ENCODE measurements around the gene CAMK2N1. TPM values are rescaled to one million over a fixed set of nuclear protein-coding genes. Genes with fewer than 3 reads are reported as not detected.
A peak's percentile ranks its signal among the peaks of the same experiment; 100 is the strongest.

CAMK2N1 gene
- 10 to 100 TPM in 5 of 7 donors, 1 to 10 TPM in 2; 6.7 to 17.2 (median 11.1) TPM for total RNA-seq
- 1 to 10 TPM; 3.6 to 4.9 (median 4.5) TPM for polyA plus RNA-seq
- long read RNA-seq, donor 1, transcript CAMK2N1-201 (2 exons, 2,336 nt) = major isoform, 19 of 20 reads
- long read RNA-seq, donor 1, partial matches to known transcripts = 0 of 20 reads
- long read RNA-seq, donor 1, other reads (novel, unspliced or antisense) = 0 of 20 reads
- long read RNA-seq, donor 2, transcript CAMK2N1-201 (2 exons, 2,336 nt) = major isoform, 16 of 16 reads
- long read RNA-seq, donor 2, partial matches to known transcripts = 0 of 16 reads
- long read RNA-seq, donor 2, other reads (novel, unspliced or antisense) = 0 of 16 reads

GRCh38 chr1:20485527-20486456 lies at the start of gene CAMK2N1:
CAMK2N1 (minus strand) TSS chr1:20486210; CDS start chr1:20485379, 831 bp downstream.
- Histone ChIP-seq H3K27me3 (replicated peaks in 1 of 7) (peaks cover 7 to 92% (median 55%) of the 10 kb centered on the region in 7 donors), H3K36me3 (no peaks in the 10 kb centered on the region), H3K4me1 (peaks cover 11 to 47% (median 36%) of the 10 kb centered on the region in 6 donors), H3K27ac (peak within 1 kb of the TSS in 7 of 8 donors; percentile 41 to 80 (median 75)), H3K4me3 (peak within 1 kb of the TSS; percentile 41 to 77 (median 52)), H3K9me3 (no peaks in the 10 kb centered on the region)
- WGBS, 5 donors = 0 to 2% (median 1%) methylated on average over 54 to 104 of the region's 104 CpGs
- peak; percentile 87 for DNase-seq
- TF ChIP-seq CTCF (IDR thresholded peaks at IDR 0.05 in 8 of 11, conservative IDR thresholded peaks at IDR 0.05 in 3 of 11) (no peak), POLR2AphosphoS5 (IDR thresholded peaks at IDR 0.05) (peak in 1 of 3 donors; percentile 24), POLR2A (IDR thresholded peaks at IDR 0.05) (no peak)
- intact Hi-C loops (cut with DNase I; ENCODE audit: low total_unique reads) = loop anchor here (5.0 kb wide), 1 partner anchor 108 kb away; no protein-coding TSS in a partner anchor

GRCh38 chr1:20534659-20535417 lies 48.8 kb upstream of the CAMK2N1 start:
- Histone ChIP-seq H3K27me3 (replicated peaks in 1 of 7) (peaks cover 0 to 12% (median 0%) of the 10 kb centered on the region in 7 donors), H3K9me3 (no peaks in the 10 kb centered on the region), H3K36me3 (no peaks in the 10 kb centered on the region), H3K27ac (peak overlapping the region in 2 of 8 donors; percentile 29 to 39), H3K4me1 (peaks cover 0 to 12% (median 2%) of the 10 kb centered on the region in 6 donors), H3K4me3 (no peak overlapping the region)
- intact Hi-C loops (cut with DNase I; ENCODE audit: low total_unique reads) = no loop called here
- TF ChIP-seq CTCF (IDR thresholded peaks at IDR 0.05 in 8 of 11, conservative IDR thresholded peaks at IDR 0.05 in 3 of 11) = no peak
- no peak for TF ChIP-seq POLR2A (IDR thresholded peaks at IDR 0.05)
- TF ChIP-seq POLR2AphosphoS5 (IDR thresholded peaks at IDR 0.05) = no peak
- 55 to 75% (median 66%) methylated on average over 12 of the region's 12 CpGs for WGBS, 5 donors
- no peak for DNase-seq

- H3K27me3 ChIP-seq (replicated peaks in 1 of 7) = peaks cover 0 to 24% (median 3%) of the 10 kb centered on the region in 7 donors
- intact Hi-C loops (cut with DNase I; ENCODE audit: low total_unique reads) = no loop called here
- no peak overlapping the region for H3K4me3 ChIP-seq
- H3K36me3 ChIP-seq = no peaks in the 10 kb centered on the region
- H3K9me3 ChIP-seq = no peaks in the 10 kb centered on the region
- no peak overlapping the region for H3K27ac ChIP-seq
- TF ChIP-seq POLR2AphosphoS5 (IDR thresholded peaks at IDR 0.05) (no peak), POLR2A (IDR thresholded peaks at IDR 0.05) (no peak), CTCF (IDR thresholded peaks at IDR 0.05 in 8 of 11, conservative IDR thresholded peaks at IDR 0.05 in 3 of 11) (no peak)
- DNase-seq = no peak
- peaks cover 0 to 12% (median 1%) of the 10 kb centered on the region in 6 donors for H3K4me1 ChIP-seq
- 68 to 81% (median 74%) methylated on average over 4 of the region's 4 CpGs for WGBS, 5 donors
These were observed 47.6 kb upstream of the CAMK2N1 start for GRCh38 chr1:20533635-20534034.
